T-helper 2 cell treated with Interferon-gamma antibody and Interleukin-4, amounts not matched to agents 5 μg/mL and 100 μg/mL, for 36 hours (primary cell): ENCODE data around the gene EPHA8.

ENCODE experiments used
- DNase-seq: peaks from one replicate; pipeline ENCODE4 v3.0.0; 2021; ENCODE audit warnings: low spot score
- H3K27ac Mint-ChIP-seq: one replicate; pipeline ENCODE4 v1.8.0; 2021; ENCODE audit warnings: mild to moderate bottlenecking, mixed read lengths
- H3K27me3 Mint-ChIP-seq: one replicate; pipeline ENCODE4 v1.8.0; 2021; ENCODE audit warnings: low read depth, mixed read lengths
- H3K36me3 Mint-ChIP-seq: one replicate; pipeline ENCODE4 v1.8.0; 2021; ENCODE audit warnings: low read depth, mixed read lengths
- H3K4me1 Mint-ChIP-seq: one replicate; pipeline ENCODE4 v1.8.0; 2021; ENCODE audit warnings: low read depth, mixed read lengths
- H3K4me3 Mint-ChIP-seq: one replicate; pipeline ENCODE4 v1.8.0; 2022; ENCODE audit warnings: mild to moderate bottlenecking, moderate library complexity, mixed read lengths
- H3K9me3 Mint-ChIP-seq: one replicate; pipeline ENCODE4 v1.8.0; 2021; ENCODE audit warnings: mixed read lengths

The EPHA8 gene

DNA sequence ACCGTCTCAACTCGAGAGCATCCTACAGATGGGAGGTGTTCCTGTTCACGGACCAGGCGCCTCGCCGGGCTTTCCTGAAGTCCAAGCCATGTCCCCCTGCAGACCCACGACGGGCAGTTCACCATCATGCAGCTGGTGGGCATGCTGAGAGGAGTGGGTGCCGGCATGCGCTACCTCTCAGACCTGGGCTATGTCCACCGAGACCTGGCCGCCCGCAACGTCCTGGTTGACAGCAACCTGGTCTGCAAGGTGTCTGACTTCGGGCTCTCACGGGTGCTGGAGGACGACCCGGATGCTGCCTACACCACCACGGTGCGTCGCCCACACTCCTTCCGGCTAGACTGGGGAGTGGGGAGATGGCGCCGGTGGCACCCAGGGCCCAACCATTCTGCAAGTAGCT, 35.4 kb downstream of the EPHA8 start:
- H3K27me3 Mint-ChIP-seq: no peaks in the 10 kb centered on the region

DNA sequence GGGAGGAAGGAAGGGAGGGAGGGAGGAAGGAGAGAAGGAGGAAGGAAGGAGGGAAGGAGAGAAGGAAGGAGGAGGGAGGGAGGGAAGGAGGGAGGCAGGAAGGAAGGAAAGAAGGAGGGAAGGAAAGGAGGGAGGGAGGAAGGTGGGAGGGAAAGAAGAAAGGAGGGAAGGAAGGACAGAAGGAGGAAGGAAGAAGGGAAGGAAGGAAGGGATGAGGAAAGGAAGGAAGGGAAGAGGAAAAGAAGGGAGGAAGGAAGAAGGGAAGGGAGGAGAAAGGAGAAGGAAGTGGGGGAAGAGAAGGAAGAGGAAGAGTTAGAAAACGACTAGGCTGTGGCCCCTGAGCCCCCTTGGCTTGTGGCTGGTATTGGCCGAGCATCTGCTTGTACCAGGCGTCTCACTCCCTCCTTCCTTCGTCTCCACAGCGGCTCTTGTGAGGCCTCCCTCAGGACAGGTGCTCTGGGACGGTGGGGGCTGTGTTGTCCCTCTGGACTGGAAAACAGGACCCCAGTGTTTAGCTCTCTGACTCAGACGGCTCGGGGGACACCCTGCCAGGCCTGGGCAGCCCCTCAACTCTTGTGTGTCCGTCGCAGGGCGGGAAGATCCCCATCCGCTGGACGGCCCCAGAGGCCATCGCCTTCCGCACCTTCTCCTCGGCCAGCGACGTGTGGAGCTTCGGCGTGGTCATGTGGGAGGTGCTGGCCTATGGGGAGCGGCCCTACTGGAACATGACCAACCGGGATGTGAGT, 37.0 kb downstream of the EPHA8 start:
- Mint-ChIP-seq H3K36me3 (no peaks in the 10 kb centered on the region), H3K4me3 (no peak overlapping the region), H3K4me1 (no peaks in the 10 kb centered on the region), H3K9me3 (no peaks in the 10 kb centered on the region), H3K27ac (no peak overlapping the region), H3K27me3 (no peaks in the 10 kb centered on the region)
- DNase-seq: no peak

More for the DNA sequence above, 35.4 kb downstream of the EPHA8 start:
- Mint-ChIP-seq H3K9me3 (no peaks in the 10 kb centered on the region), H3K4me3 (no peak overlapping the region), H3K27ac (no peak overlapping the region), H3K4me1 (no peaks in the 10 kb centered on the region), H3K36me3 (no peaks in the 10 kb centered on the region)
- no peak for DNase-seq

DNA sequence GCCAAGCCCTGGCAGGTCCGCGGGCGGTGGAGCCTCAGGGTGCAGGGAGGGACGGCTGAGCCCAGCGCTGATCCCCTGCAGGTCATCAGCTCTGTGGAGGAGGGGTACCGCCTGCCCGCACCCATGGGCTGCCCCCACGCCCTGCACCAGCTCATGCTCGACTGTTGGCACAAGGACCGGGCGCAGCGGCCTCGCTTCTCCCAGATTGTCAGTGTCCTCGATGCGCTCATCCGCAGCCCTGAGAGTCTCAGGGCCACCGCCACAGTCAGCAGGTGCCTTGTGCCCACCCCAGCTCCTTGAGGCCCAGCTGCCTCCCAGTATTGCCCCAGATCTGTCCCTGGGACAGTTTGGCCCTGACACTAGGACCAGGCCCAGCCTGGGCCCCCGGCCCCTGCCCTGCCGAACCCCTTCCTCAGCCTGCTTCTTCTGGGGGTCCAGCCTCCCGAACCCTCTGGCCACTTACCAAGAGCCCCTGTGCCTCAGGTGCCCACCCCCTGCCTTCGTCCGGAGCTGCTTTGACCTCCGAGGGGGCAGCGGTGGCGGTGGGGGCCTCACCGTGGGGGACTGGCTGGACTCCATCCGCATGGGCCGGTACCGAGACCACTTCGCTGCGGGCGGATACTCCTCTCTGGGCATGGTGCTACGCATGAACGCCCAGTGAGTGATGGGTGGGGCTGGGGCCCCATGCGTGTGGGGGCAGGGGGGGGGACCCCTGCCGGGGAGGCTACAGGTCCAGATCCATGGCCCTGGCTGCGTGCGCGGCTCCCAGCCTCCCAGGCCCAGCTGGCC, 37.7 kb downstream of the EPHA8 start:
- Mint-ChIP-seq H3K4me1 (no peaks in the 10 kb centered on the region), H3K4me3 (no peak overlapping the region), H3K27me3 (no peaks in the 10 kb centered on the region), H3K27ac (no peak overlapping the region), H3K9me3 (no peaks in the 10 kb centered on the region), H3K36me3 (no peaks in the 10 kb centered on the region)
- no peak for DNase-seq

DNA sequence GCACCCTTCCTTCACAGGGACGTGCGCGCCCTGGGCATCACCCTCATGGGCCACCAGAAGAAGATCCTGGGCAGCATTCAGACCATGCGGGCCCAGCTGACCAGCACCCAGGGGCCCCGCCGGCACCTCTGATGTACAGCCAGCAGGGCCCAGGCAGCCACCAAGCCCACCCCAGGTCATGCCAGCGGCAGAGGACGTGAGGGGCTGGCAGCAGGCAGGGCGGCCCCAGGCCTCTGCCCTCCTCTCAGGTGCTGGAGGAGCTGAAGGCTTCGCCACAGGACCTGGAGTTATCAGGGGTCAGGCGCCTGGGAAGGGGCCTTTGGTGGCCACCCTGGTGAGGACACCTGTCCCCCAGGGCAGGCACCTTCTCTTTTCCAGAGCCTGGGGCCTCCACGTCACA, 38.3 kb downstream of the EPHA8 start:
- no peaks in the 10 kb centered on the region for H3K36me3 Mint-ChIP-seq
- DNase-seq: no peak
- H3K9me3 Mint-ChIP-seq: no peaks in the 10 kb centered on the region
- peaks cover 3% of the 10 kb centered on the region for H3K27me3 Mint-ChIP-seq
- no peak overlapping the region for H3K4me3 Mint-ChIP-seq
- H3K27ac Mint-ChIP-seq: no peak overlapping the region
- no peaks in the 10 kb centered on the region for H3K4me1 Mint-ChIP-seq

DNA sequence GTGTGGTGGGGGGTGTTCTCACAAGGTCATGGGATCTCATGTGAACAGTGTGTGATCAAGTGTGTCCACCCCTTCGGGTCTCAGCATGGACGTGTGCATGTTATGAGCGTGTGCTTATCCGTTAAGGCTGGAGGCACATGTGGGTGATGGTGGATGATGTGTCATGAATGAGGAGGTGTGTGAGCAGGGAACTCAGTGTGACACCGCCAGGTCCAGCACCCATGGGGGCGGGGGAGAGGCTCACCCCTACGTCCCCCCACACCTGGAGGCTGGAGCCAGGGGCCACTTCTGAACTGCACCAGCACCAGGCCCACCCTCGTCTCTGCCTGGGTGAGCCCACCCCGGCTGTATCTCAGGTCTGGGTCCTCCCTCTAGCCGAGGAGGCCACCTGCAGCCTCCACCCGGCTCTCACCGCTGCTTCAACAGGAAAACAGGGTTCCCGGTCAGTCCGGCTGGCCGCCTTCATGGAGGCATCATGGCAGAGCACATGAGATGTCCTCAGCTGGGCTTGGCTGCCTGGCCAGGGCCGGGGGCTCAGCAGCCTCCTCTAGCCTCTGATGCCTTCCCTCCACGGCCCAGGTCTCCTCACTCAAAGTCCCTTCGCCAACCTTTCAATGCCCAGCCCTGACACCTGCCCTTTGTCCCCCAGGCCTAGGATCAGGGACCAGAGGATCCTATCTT, 38.9 kb downstream of the EPHA8 start:
- no peak overlapping the region for H3K27ac Mint-ChIP-seq
- H3K9me3 Mint-ChIP-seq: no peaks in the 10 kb centered on the region
- no peaks in the 10 kb centered on the region for H3K4me1 Mint-ChIP-seq
- no peak for DNase-seq
- no peak overlapping the region for H3K4me3 Mint-ChIP-seq
- H3K36me3 Mint-ChIP-seq: no peaks in the 10 kb centered on the region
- H3K27me3 Mint-ChIP-seq: peaks cover 3% of the 10 kb centered on the region

DNA sequence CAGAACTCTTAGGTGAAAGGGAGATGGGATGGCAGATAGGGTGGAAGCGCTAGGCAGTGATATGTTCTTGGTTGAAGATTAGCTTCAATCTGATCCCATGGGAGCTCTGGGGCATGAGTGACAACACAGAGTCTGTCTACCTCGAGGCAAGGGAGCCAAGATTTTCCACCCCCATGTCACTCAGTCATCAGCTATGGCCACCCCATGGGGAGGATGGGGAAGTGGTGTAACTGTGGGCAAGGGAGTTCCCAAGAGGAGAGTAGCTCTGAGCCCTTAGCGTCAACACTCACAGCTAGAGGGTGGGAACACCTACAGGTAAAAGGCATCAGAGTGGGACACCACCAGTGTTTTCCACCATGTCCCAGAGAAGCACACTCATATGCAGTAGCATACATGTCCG, 42.9 kb downstream of the EPHA8 start:
- Mint-ChIP-seq H3K36me3 (no peaks in the 10 kb centered on the region), H3K4me1 (no peaks in the 10 kb centered on the region), H3K27ac (no peak overlapping the region), H3K4me3 (no peak overlapping the region), H3K9me3 (no peaks in the 10 kb centered on the region), H3K27me3 (peaks cover 5% of the 10 kb centered on the region)
- no peak for DNase-seq

DNA sequence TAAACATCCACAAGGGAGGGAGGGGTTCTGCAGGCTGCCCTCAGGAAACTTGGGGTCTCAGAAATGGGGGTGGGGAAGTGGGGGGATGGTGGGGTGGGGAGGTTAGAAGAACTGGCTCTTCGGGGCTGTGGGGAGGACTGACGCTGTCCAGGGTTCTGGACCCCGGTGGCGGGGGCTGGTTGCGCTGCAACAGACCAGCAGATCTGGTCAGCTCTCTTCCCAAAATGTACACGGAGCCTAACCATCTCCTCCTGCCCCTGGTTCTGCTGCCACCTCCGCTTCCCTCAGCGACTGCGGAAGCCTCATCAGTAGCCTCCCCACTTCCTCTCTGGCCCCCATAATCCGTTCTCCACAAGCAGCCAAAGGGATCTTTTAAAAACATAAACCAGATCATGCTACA, 43.9 kb downstream of the EPHA8 start:
- DNase-seq: no peak
- Mint-ChIP-seq H3K27me3 (peaks cover 5% of the 10 kb centered on the region), H3K36me3 (no peaks in the 10 kb centered on the region), H3K4me3 (no peak overlapping the region), H3K27ac (no peak overlapping the region), H3K4me1 (no peaks in the 10 kb centered on the region), H3K9me3 (no peaks in the 10 kb centered on the region)

DNA sequence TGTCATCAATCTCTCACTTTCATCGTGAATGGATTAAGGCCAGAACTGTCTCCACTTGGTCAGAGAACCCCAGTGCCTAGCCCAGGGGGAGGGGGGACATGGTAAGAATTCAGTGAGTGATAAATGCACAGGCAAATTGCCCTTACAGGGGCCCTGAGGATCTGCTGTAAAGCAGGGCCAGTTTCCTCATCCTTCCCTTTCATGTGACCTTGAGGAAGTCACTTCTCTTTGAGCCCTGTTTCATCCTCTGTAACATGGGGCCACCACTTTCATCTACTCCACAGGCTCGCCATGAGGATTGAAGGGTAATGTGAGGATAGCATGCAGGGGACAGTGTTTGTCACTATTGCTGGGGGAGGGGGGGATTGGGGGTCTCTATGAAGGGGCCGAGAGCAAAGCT, 45.1 kb downstream of the EPHA8 start:
- Mint-ChIP-seq H3K27ac (no peak overlapping the region), H3K9me3 (no peaks in the 10 kb centered on the region), H3K27me3 (peaks cover 5% of the 10 kb centered on the region), H3K4me1 (no peaks in the 10 kb centered on the region), H3K36me3 (no peaks in the 10 kb centered on the region), H3K4me3 (no peak overlapping the region)
- DNase-seq: no peak

DNA sequence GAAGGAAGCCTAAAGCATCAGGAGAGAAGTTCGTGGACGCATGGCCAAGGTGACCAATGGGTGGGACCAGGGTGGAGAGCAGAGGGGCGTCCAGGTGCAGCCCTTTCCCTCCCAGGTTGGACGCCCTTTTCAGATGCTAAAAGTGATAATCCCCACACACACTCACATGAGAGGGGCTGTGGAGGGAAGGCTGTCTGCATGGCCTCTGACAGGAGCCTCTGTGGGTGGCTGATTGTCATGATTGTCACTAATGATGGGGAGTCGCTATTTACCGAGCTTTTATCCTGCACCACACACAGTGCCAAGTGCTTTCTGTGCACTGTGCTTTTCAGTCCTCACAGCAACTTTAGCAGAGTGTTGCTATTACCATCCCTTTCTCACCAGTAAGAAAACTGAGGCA, 46.0 kb downstream of the EPHA8 start:
- no peak for DNase-seq
- Mint-ChIP-seq H3K27ac (no peak overlapping the region), H3K27me3 (peaks cover 5% of the 10 kb centered on the region), H3K4me1 (no peaks in the 10 kb centered on the region), H3K4me3 (no peak overlapping the region), H3K36me3 (no peaks in the 10 kb centered on the region), H3K9me3 (no peaks in the 10 kb centered on the region)

DNA sequence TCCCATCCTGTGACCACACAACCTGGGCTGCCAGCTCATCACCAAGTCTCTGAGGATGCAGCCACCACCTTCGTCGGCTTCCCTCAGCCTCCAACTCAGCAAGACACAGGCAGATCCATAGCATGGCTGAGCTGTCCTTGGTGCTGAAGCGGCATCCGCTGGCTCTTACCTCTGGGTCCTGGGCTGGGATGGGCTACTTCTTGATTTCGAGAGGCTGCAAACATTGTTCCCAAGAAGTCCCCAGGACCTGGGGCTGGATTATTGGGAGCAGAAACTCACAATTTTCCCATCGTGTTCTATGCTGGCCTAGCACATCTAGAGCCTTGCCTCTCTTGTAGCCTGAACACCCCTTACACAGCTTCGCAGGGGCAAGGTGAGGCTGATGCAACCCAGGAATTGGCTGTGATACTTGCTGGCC, 48.2 kb downstream of the EPHA8 start:
- Mint-ChIP-seq H3K4me3 (no peak overlapping the region), H3K27ac (no peak overlapping the region), H3K27me3 (peaks cover 3% of the 10 kb centered on the region), H3K9me3 (no peaks in the 10 kb centered on the region), H3K36me3 (no peaks in the 10 kb centered on the region), H3K4me1 (no peaks in the 10 kb centered on the region)
- no peak for DNase-seq

DNA sequence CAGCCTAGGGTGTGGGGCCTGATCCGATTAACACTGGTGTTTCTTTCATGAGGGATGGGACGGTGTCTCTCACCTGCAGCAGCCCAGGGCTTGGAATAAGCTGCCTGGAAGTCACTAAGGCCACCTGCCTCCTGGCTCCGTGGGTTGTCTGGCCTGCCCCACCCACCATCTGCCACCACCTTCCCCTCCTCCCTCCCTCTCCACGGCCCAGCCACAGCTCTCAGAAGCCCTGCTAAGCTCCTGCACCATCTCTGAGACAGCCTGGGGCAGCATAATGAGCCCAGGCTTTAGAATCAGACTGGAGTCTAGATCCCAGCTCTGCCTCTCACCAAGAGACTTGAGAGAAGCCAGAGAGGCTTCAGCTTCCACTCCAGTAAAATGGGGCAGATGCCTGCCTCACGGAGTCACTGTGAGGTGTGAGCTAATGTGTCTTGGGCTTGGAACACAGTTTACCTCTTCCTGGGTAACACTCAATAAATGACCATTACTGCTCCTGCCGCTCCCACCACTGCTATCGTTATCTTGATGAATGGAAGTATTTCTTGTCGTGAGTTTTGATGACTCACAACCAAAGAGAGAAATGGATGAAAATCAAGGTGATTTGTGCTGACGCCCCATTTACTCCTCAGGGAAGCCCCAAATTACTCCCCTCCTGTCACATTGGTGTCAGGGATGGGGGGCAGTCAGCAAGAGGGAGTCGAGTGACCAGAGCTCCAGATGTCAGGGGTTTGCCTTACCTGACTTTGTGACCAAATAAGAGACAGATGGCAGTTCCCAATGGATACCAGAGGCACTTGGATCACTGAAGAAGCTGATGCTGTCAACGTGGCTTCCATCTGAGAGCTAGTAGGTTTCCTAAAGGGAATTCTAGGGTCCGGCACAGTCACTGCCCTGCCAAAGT, 49.6 kb downstream of the EPHA8 start:
- no peak for DNase-seq
- Mint-ChIP-seq H3K4me3 (no peak overlapping the region), H3K9me3 (no peaks in the 10 kb centered on the region), H3K27me3 (peaks cover 1% of the 10 kb centered on the region), H3K4me1 (no peaks in the 10 kb centered on the region), H3K36me3 (no peaks in the 10 kb centered on the region), H3K27ac (no peak overlapping the region)

DNA sequence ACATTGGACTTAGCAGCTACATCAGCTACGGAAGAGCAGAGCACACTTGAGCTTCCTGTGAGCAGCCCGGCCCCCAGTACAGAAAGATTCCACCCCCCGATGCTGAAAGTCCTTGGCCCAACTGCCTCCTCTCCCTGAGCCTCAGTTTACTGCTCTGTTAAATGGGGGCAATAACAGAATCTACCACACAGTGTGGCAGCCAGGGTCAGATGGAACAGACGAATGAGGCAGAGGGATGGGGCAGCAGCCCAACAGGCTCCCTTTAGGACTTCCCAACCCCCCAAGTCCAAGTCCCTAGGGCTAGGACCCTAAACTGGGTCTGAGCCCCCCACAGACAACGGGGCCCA, 50.3 kb downstream of the EPHA8 start:
- no peak for DNase-seq
- Mint-ChIP-seq H3K27me3 (peaks cover 1% of the 10 kb centered on the region), H3K27ac (no peak overlapping the region), H3K36me3 (no peaks in the 10 kb centered on the region), H3K9me3 (no peaks in the 10 kb centered on the region), H3K4me1 (no peaks in the 10 kb centered on the region), H3K4me3 (no peak overlapping the region)

DNA sequence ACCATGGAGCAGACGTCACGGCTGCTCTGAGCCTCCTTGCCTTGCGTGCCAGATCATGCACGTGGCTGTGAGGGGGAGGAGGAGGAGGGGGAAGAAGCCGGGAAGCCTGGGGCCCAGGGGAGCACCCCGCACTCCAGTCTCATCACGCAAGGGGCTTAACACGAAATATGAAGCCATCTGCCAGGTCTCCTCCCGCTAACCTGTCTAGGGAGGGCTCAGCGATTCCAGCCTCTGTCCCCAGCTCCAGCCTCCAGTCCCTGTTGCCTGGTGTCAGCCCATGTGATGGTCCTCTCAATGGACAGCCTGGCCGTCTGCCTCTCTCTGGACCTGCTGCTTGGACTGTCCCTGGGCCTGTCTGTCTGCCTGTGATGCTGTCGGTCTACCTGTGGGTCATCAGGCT, 50.7 kb downstream of the EPHA8 start:
- Mint-ChIP-seq H3K36me3 (no peaks in the 10 kb centered on the region), H3K4me1 (no peaks in the 10 kb centered on the region), H3K27me3 (no peaks in the 10 kb centered on the region), H3K4me3 (no peak overlapping the region), H3K9me3 (no peaks in the 10 kb centered on the region), H3K27ac (no peak overlapping the region)
- DNase-seq: no peak
